ENCODE results near the gene PCNP. TPM values are rescaled to one million over a fixed set of nuclear protein-coding genes. Genes with fewer than 3 reads are reported as not detected.
"Not testable (repeated sequence)": the region's sequence is repeated elsewhere in the genome, so short reads cannot be mapped to it uniquely, and the experiment has no call there.

Gene PCNP
- total RNA-seq, 1 donor from 2014 or later, result 163 TPM

GRCh38 chr3:101542957-101543356 lies 31.0 kb upstream of the PCNP start:
- no peak for TF ChIP-seq CTCF (conservative IDR thresholded peaks at IDR 0.05)
- Mint-ChIP-seq H3K4me1 (ENCODE audit: unreplicated experiment) (no peaks in the 10 kb centered on the region), H3K27me3 (peaks cover 20% of the 10 kb centered on the region), H3K27ac (no peak overlapping the region), H3K9me3 (no peaks in the 10 kb centered on the region), H3K36me3 (no peaks in the 10 kb centered on the region), H3K4me3 (no peak overlapping the region)
- DNase-seq (ENCODE audit: extremely low spot score, unreplicated experiment), result no peak

GRCh38 chr3:101544161-101544850 lies 29.7 kb upstream of the PCNP start:
- Mint-ChIP-seq H3K9me3 (no peaks in the 10 kb centered on the region), H3K36me3 (no peaks in the 10 kb centered on the region), H3K4me1 (ENCODE audit: unreplicated experiment) (no peaks in the 10 kb centered on the region), H3K27me3 (peaks cover 10% of the 10 kb centered on the region), H3K4me3 (no peak overlapping the region), H3K27ac (no peak overlapping the region)
- DNase-seq (ENCODE audit: extremely low spot score, unreplicated experiment), result no peak
- peak; percentile 18 for TF ChIP-seq CTCF (conservative IDR thresholded peaks at IDR 0.05)

GRCh38 chr3:101548527-101549105 lies 25.4 kb upstream of the PCNP start:
- H3K9me3 Mint-ChIP-seq, result no peaks in the 10 kb centered on the region
- TF ChIP-seq CTCF (conservative IDR thresholded peaks at IDR 0.05), result no peak
- H3K36me3 Mint-ChIP-seq, result no peaks in the 10 kb centered on the region
- peaks cover 6% of the 10 kb centered on the region for H3K27me3 Mint-ChIP-seq
- no peak for DNase-seq (ENCODE audit: extremely low spot score, unreplicated experiment)
- no peak overlapping the region for H3K27ac Mint-ChIP-seq
- no peak overlapping the region for H3K4me3 Mint-ChIP-seq
- H3K4me1 Mint-ChIP-seq (ENCODE audit: unreplicated experiment), result no peaks in the 10 kb centered on the region

DNA sequence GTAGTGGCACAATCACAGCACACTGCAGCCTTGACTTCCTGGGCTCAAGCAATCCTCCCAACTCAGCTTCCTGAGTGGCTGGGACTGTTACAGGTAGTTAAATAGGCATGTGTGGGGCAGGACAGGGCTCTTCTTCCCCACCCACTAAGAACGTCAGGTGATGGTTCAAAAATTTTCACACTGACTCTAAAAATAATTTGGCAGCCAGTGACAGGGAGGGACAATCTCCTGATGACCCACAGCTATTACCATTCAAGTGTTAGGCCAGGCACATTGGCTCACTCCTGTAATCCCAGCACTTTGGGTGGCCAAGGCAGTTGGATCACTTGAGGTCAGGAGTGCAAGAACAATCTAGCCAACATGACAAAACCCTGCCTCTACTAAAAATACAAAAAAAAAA lies 24.5 kb upstream of the PCNP start:
- Mint-ChIP-seq H3K9me3 (no peaks in the 10 kb centered on the region), H3K27ac (no peak overlapping the region), H3K4me1 (ENCODE audit: unreplicated experiment) (no peaks in the 10 kb centered on the region), H3K4me3 (no peak overlapping the region), H3K36me3 (no peaks in the 10 kb centered on the region), H3K27me3 (peaks cover 6% of the 10 kb centered on the region)
- no peak for DNase-seq (ENCODE audit: extremely low spot score, unreplicated experiment)
- TF ChIP-seq CTCF (conservative IDR thresholded peaks at IDR 0.05), result no peak

DNA sequence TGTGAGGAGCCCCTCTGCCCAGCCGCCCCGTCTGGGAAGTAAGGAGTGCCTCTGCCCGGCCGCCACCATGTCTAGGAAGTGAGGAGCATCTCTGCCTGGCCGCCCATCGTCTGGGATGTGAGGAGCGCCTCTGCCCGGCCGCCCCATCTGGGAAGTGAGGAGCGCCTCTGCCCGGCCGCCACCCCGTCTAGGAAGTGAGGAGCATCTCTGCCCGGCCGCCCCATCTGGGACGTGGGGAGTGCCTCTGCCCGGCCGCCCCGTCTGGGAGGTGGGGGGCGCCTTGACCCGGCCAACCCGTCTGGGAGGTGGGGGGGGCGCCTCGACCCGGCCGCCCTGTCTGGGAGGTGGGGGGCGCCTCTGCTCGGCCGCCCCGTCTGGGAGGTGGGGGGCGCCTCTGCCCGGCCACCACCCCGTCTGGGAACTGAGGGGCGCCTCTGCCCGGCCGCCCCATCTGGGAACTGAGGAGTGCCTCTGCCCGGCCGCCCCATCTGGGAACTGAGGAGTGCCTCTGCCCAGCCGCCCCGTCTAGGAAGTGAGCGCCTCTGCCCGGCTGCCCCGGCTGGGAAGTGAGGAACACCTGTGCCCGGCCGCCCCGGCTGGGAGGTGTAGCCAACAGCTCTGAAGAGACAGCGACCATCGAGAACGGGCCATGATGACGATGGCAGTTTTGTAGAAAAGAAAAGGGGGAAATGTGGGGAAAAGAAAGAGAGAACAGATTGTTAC lies 22.5 kb upstream of the PCNP start:
- H3K27me3 Mint-ChIP-seq, result peaks cover 17% of the 10 kb centered on the region
- not testable (repeated sequence) for DNase-seq (ENCODE audit: extremely low spot score, unreplicated experiment); H3K27ac Mint-ChIP-seq; H3K4me3 Mint-ChIP-seq; H3K9me3 Mint-ChIP-seq; H3K36me3 Mint-ChIP-seq; H3K4me1 Mint-ChIP-seq (ENCODE audit: unreplicated experiment)

- not testable (repeated sequence) for H3K4me3 Mint-ChIP-seq; H3K27ac Mint-ChIP-seq; H3K4me1 Mint-ChIP-seq (ENCODE audit: unreplicated experiment); H3K9me3 Mint-ChIP-seq; DNase-seq (ENCODE audit: extremely low spot score, unreplicated experiment); H3K36me3 Mint-ChIP-seq
- H3K27me3 Mint-ChIP-seq, result peaks cover 13% of the 10 kb centered on the region
Measured at GRCh38 chr3:101553381-101553780, 20.6 kb upstream of the PCNP start.

Measured in type B pancreatic cell (in vitro differentiated cells).